Osteocyte (in vitro differentiated cells): ENCODE data around the gene PRKG1. TPM values are rescaled to one million over a fixed set of nuclear protein-coding genes. Genes with fewer than 3 reads are reported as not detected.

Source experiments
- DNase-seq: peaks from one replicate; pipeline ENCODE4 v3.0.0; 2021; ENCODE audit warnings: mixed read lengths; ENCODE audit not compliant: unreplicated experiment; ENCODE audit errors: extremely low spot score
- H3K27ac Mint-ChIP-seq: one replicate; pipeline ENCODE4 v1.8.0; 2021; ENCODE audit warnings: mild to moderate bottlenecking, mixed read lengths; ENCODE audit not compliant: unreplicated experiment
- H3K27me3 Mint-ChIP-seq: one replicate; pipeline ENCODE4 v1.8.0; 2021; ENCODE audit warnings: mixed read lengths; ENCODE audit not compliant: unreplicated experiment
- H3K36me3 Mint-ChIP-seq: one replicate; pipeline ENCODE4 v1.8.0; 2021; ENCODE audit warnings: mixed read lengths; ENCODE audit not compliant: unreplicated experiment
- H3K4me1 Mint-ChIP-seq: one replicate; pipeline ENCODE4 v1.8.0; 2021; ENCODE audit warnings: mixed read lengths; ENCODE audit not compliant: unreplicated experiment
- H3K4me3 Mint-ChIP-seq: one replicate; pipeline ENCODE4 v1.8.0; 2021; ENCODE audit warnings: mild to moderate bottlenecking, moderate library complexity, mixed read lengths; ENCODE audit not compliant: unreplicated experiment
- H3K9me3 Mint-ChIP-seq: one replicate; pipeline ENCODE4 v1.8.0; 2021; ENCODE audit warnings: mixed read lengths; ENCODE audit not compliant: unreplicated experiment
- total RNA-seq: library from RNA; stranded (reverse); gene quantifications from 2 replicates; pipeline ENCODE4 v1.2.1, GENCODE V29; 2021
- TF ChIP-seq, protein P1 (sequence below): fragments of 200-600 bp; sonication (generic); IDR thresholded peaks from 2 replicates; pipeline ENCODE4 v1.5.0; 2021; ENCODE audit warnings: antibody characterized with exemption, mild to moderate bottlenecking, moderate library complexity

PRKG1 gene
- total RNA-seq, 1 donor from 2014 or later = 10.8 TPM

DNA sequence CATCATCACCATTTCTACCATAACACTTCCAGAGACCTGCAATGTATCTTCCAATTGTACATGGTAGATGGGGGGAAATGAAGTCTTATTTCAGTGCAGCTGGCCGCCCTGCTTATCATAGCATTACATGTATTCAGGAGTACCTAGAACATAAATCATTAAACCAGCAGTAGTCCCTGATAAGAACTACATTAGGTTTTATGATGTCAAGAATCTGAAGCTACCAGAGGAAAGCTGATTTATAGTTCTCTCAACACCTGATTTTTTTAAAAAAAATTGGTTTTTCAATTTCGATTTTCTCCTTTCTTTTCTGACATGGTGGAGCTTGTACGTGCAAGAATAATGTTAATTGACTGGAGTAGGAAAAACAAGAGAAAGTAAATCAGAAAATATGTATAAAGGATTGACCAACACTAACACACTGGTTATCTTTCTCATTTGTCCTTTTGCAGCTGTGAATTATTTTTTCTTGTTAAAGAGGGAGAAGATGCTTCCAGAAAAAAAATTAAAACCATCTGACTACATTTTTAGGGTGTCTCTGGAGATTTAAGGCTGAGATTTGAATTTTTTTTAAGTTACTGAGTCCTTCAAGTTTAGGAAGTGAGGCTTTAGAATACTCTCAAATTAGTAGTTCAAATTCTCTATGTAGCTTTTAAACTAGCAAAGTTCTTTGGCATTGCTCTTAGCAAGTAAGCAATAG lies 566.0 kb downstream of the PRKG1 start:
- Mint-ChIP-seq H3K27ac (no peak overlapping the region), H3K27me3 (no peaks in the 10 kb centered on the region), H3K9me3 (no peaks in the 10 kb centered on the region), H3K4me3 (no peak overlapping the region), H3K36me3 (no peaks in the 10 kb centered on the region), H3K4me1 (peaks cover 16% of the 10 kb centered on the region)
- TF ChIP-seq, protein P1, sequence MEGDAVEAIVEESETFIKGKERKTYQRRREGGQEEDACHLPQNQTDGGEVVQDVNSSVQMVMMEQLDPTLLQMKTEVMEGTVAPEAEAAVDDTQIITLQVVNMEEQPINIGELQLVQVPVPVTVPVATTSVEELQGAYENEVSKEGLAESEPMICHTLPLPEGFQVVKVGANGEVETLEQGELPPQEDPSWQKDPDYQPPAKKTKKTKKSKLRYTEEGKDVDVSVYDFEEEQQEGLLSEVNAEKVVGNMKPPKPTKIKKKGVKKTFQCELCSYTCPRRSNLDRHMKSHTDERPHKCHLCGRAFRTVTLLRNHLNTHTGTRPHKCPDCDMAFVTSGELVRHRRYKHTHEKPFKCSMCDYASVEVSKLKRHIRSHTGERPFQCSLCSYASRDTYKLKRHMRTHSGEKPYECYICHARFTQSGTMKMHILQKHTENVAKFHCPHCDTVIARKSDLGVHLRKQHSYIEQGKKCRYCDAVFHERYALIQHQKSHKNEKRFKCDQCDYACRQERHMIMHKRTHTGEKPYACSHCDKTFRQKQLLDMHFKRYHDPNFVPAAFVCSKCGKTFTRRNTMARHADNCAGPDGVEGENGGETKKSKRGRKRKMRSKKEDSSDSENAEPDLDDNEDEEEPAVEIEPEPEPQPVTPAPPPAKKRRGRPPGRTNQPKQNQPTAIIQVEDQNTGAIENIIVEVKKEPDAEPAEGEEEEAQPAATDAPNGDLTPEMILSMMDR = no peak
- no peak for DNase-seq

GRCh38 chr10:51642581-51642980 lies 568.3 kb downstream of the PRKG1 start:
- Mint-ChIP-seq H3K27ac (no peak overlapping the region), H3K36me3 (no peaks in the 10 kb centered on the region), H3K4me3 (no peak overlapping the region), H3K4me1 (peaks cover 16% of the 10 kb centered on the region), H3K9me3 (no peaks in the 10 kb centered on the region), H3K27me3 (no peaks in the 10 kb centered on the region)
- TF ChIP-seq, protein P1 = no peak
- no peak for DNase-seq

GRCh38 chr10:51643734-51644133 lies 569.4 kb downstream of the PRKG1 start:
- TF ChIP-seq, protein P1 = no peak
- no peak for DNase-seq
- no peaks in the 10 kb centered on the region for H3K36me3 Mint-ChIP-seq
- H3K4me1 Mint-ChIP-seq = peaks cover 16% of the 10 kb centered on the region
- H3K9me3 Mint-ChIP-seq = no peaks in the 10 kb centered on the region
- no peaks in the 10 kb centered on the region for H3K27me3 Mint-ChIP-seq
- no peak overlapping the region for H3K4me3 Mint-ChIP-seq
- H3K27ac Mint-ChIP-seq = no peak overlapping the region

GRCh38 chr10:51649064-51649463 lies 574.8 kb downstream of the PRKG1 start:
- Mint-ChIP-seq H3K4me1 (peaks cover 14% of the 10 kb centered on the region), H3K27me3 (no peaks in the 10 kb centered on the region), H3K4me3 (no peak overlapping the region)

DNA sequence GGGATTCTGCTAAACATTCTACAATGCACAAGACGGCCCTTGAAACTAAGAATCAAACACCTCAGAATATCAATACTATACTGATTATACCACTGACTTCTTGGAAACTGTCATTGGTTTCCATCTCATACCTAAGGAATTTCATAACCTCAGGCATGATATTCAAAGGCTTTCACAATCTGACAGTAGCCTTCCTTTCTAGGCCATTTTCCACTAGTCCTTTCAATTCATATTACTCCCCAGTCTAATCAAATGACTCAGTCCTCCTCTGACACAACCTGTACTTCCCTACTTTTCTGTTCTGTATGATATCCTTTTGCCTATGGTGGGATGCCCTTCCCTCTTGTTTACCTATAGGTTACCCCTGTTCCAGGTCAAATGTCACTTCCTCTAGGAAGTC lies 576.8 kb downstream of the PRKG1 start:
- H3K4me3 Mint-ChIP-seq = no peak overlapping the region
- no peak for DNase-seq
- TF ChIP-seq, protein P1 = no peak
- H3K9me3 Mint-ChIP-seq = no peaks in the 10 kb centered on the region
- no peaks in the 10 kb centered on the region for H3K27me3 Mint-ChIP-seq
- H3K4me1 Mint-ChIP-seq = peaks cover 12% of the 10 kb centered on the region
- H3K27ac Mint-ChIP-seq = no peak overlapping the region
- no peaks in the 10 kb centered on the region for H3K36me3 Mint-ChIP-seq

More at GRCh38 chr10:51649064-51649463, 574.8 kb downstream of the PRKG1 start:
- H3K27ac Mint-ChIP-seq = no peak overlapping the region
- no peak for DNase-seq
- TF ChIP-seq, protein P1 = no peak
- H3K9me3 Mint-ChIP-seq = no peaks in the 10 kb centered on the region
- H3K36me3 Mint-ChIP-seq = no peaks in the 10 kb centered on the region
